ENCODE results near the gene MGST3.
"Not testable (repeated sequence)": the region's sequence is repeated elsewhere in the genome, so short reads cannot be mapped to it uniquely, and the experiment has no call there.

The MGST3 gene

GRCh38 chr1:165697881-165698760 lies 67.1 kb downstream of the MGST3 start, which contains the start of gene ALDH9A1:
TSS of gene ALDH9A1 (minus strand) at chr1:165698562. CDS start at chr1:165698558, 4 bp downstream.
- peak; percentile 86 for DNase-seq (ENCODE audit: low read depth)

DNA sequence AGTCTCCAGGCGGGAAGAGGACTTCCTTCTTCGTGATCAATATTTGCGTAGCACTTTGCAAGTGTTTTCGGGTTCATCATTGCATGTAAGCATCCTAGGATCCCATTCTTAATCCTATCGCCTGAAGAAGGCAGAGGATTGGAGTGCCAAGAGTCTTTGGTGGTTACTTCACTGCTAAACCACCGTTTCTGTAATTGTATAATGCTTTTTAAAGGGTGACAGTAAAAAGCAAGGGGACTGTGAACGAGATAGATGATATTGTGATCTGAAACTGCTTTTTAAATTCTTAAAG lies 67.7 kb downstream of the MGST3 start:
- DNase-seq (ENCODE audit: low read depth), result no peak

GRCh38 chr1:165699577-165699976 lies 68.5 kb downstream of the MGST3 start:
- no peak for DNase-seq (ENCODE audit: low read depth)

GRCh38 chr1:165701922-165702321 lies 70.9 kb downstream of the MGST3 start:
- not testable (repeated sequence) for DNase-seq (ENCODE audit: low read depth)

DNA sequence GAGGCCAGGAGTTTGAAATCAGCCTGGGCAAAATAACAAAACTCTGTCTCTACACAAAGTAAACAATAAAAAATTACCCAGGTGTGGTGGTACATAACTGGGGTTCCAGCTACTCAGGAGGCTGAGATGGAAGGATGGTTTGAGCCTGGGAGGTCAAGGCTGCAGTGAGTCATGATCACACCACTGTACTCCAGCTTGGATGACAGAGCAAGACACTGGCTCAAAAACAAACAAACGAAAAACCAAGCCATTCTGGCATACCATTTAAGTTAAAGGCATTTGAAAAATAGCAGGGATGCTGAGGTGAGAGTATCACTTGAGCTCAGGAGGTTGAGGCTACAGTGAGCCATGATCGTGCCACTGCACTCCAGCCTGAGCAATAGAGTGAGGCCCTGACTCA lies 72.6 kb downstream of the MGST3 start:
- DNase-seq (ENCODE audit: low read depth), result no peak

All from activated T-cell treated with anti-CD3 and anti-CD28 coated beads for 24 hours (primary cell).